Measurements from ENCODE around the gene FOXC1.

DNA sequence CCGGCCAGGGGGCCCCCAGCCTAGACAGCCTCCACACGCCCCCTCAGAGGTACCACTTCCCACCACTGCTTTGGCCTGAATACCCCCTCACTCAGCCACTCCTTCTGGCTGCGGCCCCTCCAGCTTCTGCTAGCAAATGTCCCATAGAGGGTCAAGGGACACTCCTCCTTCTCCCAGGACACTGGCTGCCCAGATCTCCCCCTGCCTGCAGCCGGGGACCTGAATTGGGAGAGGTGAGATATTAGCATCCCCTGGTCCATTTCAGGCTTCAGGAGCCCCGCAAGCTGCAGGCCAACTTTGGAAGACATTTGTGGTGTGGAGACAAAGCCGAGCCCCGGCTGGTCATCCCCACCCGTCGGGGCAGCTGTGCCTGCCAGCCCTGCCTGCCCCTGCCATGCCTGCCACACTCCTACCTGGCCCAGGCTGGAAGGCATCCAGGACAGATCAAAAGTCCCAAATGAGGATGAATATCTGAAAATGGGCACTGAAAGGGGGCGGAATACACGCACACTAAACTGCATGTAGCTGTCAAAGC, 32.5 kb upstream of the FOXC1 start:
- no peak for TF ChIP-seq CTCF (IDR thresholded peaks at IDR 0.05)
- TF ChIP-seq EZH2phosphoT487 (IDR thresholded peaks at IDR 0.05): no peak

Data from neural progenitor cell (in vitro differentiated cells).